ENCODE results near the gene POC1A. TPM values are rescaled to one million over a fixed set of nuclear protein-coding genes. Genes with fewer than 3 reads are reported as not detected.

Gene POC1A
- total and polyA plus RNA-seq, 2 donors (not counting 1 experiment from before 2014, with no cell fraction given), result 1.7 to 2.8 TPM

GRCh38 chr3:52095990-52096775 is 58.0 kb downstream of the POC1A start:
- TF ChIP-seq EZH2 (IDR thresholded peaks at IDR 0.05; ENCODE audit: borderline replicate concordance, insufficient read depth, low read depth, low read length, poor library complexity, severe bottlenecking), result no peak
- TF ChIP-seq CTCF (IDR thresholded peaks at IDR 0.05), result no peak
- peaks cover under 1% of the 10 kb centered on the region for H3K9me3 Mint-ChIP-seq (ENCODE audit: insufficient read depth)
- Histone ChIP-seq H4K20me1 (ENCODE audit: control insufficient read depth, insufficient read depth, low read length, poor library complexity, severe bottlenecking) (no peaks in the 10 kb centered on the region), H3K27me3 (replicated peaks in 1 of 4; ENCODE audit: control extremely low read depth in 1 of 4, control insufficient read depth in 3 of 4, insufficient read depth in 4 of 4, low read length in 3 of 4) (no peaks in the 10 kb centered on the region), H3K27ac (ENCODE audit: low read length in 2 of 2) (no peak overlapping the region), H3K36me3 (replicated peaks in 1 of 2; ENCODE audit: control extremely low read depth in 1 of 2, control insufficient read depth in 1 of 2, extremely low read depth in 1 of 2, insufficient read depth in 2 of 2, low read length in 1 of 2) (no peaks in the 10 kb centered on the region), H2AFZ (ENCODE audit: insufficient read depth, low read depth, low read length, poor library complexity, severe bottlenecking) (no peak overlapping the region), H3K4me1 (ENCODE audit: control insufficient read depth in 2 of 2, insufficient read depth in 2 of 2, low read length in 2 of 2) (no peaks in the 10 kb centered on the region), H3K9ac (ENCODE audit: low read length) (no peak overlapping the region), H3K79me2 (ENCODE audit: control insufficient read depth, insufficient read depth, low read length) (no peaks in the 10 kb centered on the region), H3K4me3 (ENCODE audit: control extremely low read depth in 1 of 5, extremely low read depth in 1 of 5, insufficient read depth in 1 of 5, low read depth in 2 of 5, low read length in 4 of 5) (no peak overlapping the region), H3K9me3 (ENCODE audit: control extremely low read depth in 1 of 3, control insufficient read depth in 2 of 3, insufficient read depth in 1 of 3, low read length in 2 of 3) (peaks cover 0 to 4% (median 3%) of the 10 kb centered on the region in 3 donors), H3K4me2 (replicated peaks; ENCODE audit: low read depth, low read length, poor library complexity, severe bottlenecking) (no peak overlapping the region)
- no peak overlapping the region for H3K4me3 Mint-ChIP-seq
- intact Hi-C loops (cut with micrococcal nuclease), result no loop called here
- POLR2A ChIA-PET, result no interaction called here
- DNase-seq (no peak), ATAC-seq (ENCODE audit: low read depth) (no peak)
- H3K27ac Mint-ChIP-seq, result no peak overlapping the region
- H3K4me1 Mint-ChIP-seq, result no peaks in the 10 kb centered on the region
- 100% methylated on average over 8 of the region's 8 CpGs for WGBS (ENCODE audit: insufficient coverage)
- no peaks in the 10 kb centered on the region for H3K27me3 Mint-ChIP-seq
- CTCF ChIA-PET, result interaction anchor here (1.0 kb wide), 1 partner anchor 16 kb away, joined by 3 read pairs; no protein-coding TSS in a partner anchor
